HG03066 (cell line): ENCODE results near the gene GRHL1.
"Not testable (repeated sequence)": the region's sequence is repeated elsewhere in the genome, so short reads cannot be mapped to it uniquely, and the experiment has no call there.

Experiments used
- ATAC-seq: cut with Tn5 transposase; IDR thresholded peaks from one replicate; pipeline ENCODE4 v1.9.1; 2021; ENCODE audit warnings: low read depth; ENCODE audit not compliant: unreplicated experiment

GRHL1 gene

GRCh38 chr2:10019602-10020400 is 68.3 kb downstream of the GRHL1 start:
- ATAC-seq, result no peak

- ATAC-seq, result no peak
Observed at GRCh38 chr2:10022041-10022421, 70.5 kb downstream of the GRHL1 start.

- no peak for ATAC-seq
Observed at GRCh38 chr2:10022445-10022844, 71.0 kb downstream of the GRHL1 start.

- ATAC-seq, result no peak
Observed at GRCh38 chr2:10022966-10023662, 71.6 kb downstream of the GRHL1 start.

- ATAC-seq, result no peak
Observed at GRCh38 chr2:10026940-10027569, 75.6 kb downstream of the GRHL1 start.

GRCh38 chr2:10027660-10028330 is 76.3 kb downstream of the GRHL1 start:
- no peak for ATAC-seq

- ATAC-seq, result no peak
Observed at GRCh38 chr2:10028407-10028987, 77.0 kb downstream of the GRHL1 start.

- no peak for ATAC-seq
Observed at GRCh38 chr2:10028988-10029874, 77.7 kb downstream of the GRHL1 start.

- no peak for ATAC-seq
Observed at GRCh38 chr2:10029875-10030223, 78.4 kb downstream of the GRHL1 start.

- ATAC-seq, result no peak
Observed at GRCh38 chr2:10030311-10030736, 78.8 kb downstream of the GRHL1 start.

GRCh38 chr2:10030798-10031197 is 79.3 kb downstream of the GRHL1 start:
- not testable (repeated sequence) for ATAC-seq

- ATAC-seq, result no peak
Observed at GRCh38 chr2:10031886-10032745, 80.6 kb downstream of the GRHL1 start.

GRCh38 chr2:10032746-10033105 is 81.2 kb downstream of the GRHL1 start:
- no peak for ATAC-seq

GRCh38 chr2:10033251-10034006 is 81.9 kb downstream of the GRHL1 start:
- no peak for ATAC-seq

GRCh38 chr2:10034333-10035052 is 83.0 kb downstream of the GRHL1 start:
- no peak for ATAC-seq

- ATAC-seq, result no peak
Observed at GRCh38 chr2:10035053-10035422, 83.5 kb downstream of the GRHL1 start.

- ATAC-seq, result no peak
Observed at GRCh38 chr2:10035633-10036032, 84.1 kb downstream of the GRHL1 start.
